ENCODE results near the gene PIK3R3. TPM values are rescaled to one million over a fixed set of nuclear protein-coding genes. Genes with fewer than 3 reads are reported as not detected.
A peak's percentile ranks its signal among the peaks of the same experiment; 100 is the strongest.

PIK3R3 gene
- total and polyA plus RNA-seq, 12 donors: 15.4 to 54.5 (median 34.0) TPM

DNA sequence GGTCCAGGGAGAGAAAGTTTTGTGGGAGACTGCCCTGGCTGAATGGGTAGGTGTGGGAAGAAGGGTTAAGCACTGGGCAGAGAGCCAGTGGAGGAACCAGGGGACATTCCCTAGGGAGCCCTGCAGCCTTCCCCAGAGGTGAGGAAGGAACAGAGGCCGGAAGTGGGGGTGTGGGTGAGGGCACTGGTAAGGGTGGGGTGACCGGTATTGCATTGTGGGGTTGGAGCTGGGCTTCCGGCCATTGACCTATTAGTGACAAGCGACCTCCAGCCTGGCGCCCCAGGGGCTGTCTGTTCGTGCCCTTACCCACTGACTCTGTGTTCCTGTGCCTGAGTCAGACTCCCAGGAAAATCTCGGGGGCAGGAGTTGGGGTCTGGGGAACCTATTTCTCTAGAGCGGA, 38.9 kb upstream of the PIK3R3 start:
- TF ChIP-seq CTCF (IDR thresholded peaks at IDR 0.05): no peak
- DNase-seq (peak; percentile 64 to 70), ATAC-seq (peak in 7 of 8 donors; percentile 36 to 62 (median 55))
- H3K36me3 ChIP-seq: no peaks in the 10 kb centered on the region
- H3K27ac ChIP-seq: peak overlapping the region; percentile 69 to 93 (median 82)
- H3K27me3 ChIP-seq: peaks cover 0 to 21% (median 0%) of the 10 kb centered on the region in 7 donors
- no peaks in the 10 kb centered on the region for H3K9me3 ChIP-seq
- peaks cover 26 to 85% (median 73%) of the 10 kb centered on the region in 9 donors for H3K4me1 ChIP-seq
- WGBS, 2 donors: 62 to 65% methylated on average over 8 of the region's 8 CpGs
- intact Hi-C loops (cut with DNase I): loop anchor here in 3 of 10 donors (2.0 to 10.0 kb wide), 3 partner anchors 39 to 57 kb away; partner anchors contain the start of gene PIK3R3 (in 2 of the 3)
- H3K4me3 ChIP-seq: peak overlapping the region in 2 of 10 donors; percentile 10 to 15

DNA sequence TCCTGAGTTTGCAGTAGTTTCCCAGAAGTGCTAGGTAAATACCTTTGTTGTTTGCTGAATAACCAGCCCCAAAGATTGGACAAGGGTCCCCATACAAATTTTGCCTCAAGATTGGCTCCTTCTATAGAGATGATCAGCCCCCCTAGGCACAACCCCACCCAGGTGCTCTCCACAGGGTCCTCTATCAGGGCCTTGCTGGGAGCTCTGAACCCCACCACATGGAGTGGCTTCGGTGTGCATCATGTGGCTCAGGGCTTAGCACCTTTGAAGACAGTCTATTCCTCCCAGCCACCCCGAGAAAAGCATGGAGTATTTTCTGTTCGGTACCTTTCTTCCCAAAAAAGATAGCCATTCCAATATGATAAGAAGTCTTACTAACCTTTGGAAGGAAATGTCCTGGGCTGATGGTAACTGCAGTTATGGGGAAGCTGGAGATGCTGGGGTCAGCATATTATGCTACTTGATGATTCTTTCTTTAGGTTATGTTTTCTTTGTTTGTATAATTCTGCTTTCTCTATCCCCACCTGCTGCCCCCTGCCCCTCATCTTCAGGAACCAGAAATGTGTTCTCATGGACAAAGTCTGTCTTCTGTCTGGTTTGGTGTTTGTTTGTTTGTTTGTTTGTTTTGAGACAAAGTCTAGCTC, 37.5 kb upstream of the PIK3R3 start:
- no peaks in the 10 kb centered on the region for H3K9me3 ChIP-seq
- H3K36me3 ChIP-seq: no peaks in the 10 kb centered on the region
- 95% methylated on average over 3 of the region's 3 CpGs for WGBS, 2 donors
- no peak for DNase-seq
- H3K4me3 ChIP-seq: no peak overlapping the region
- intact Hi-C loops (cut with DNase I): loop anchor here in 4 of 10 donors (2.0 to 10.0 kb wide), 3 partner anchors 37 to 55 kb away; partner anchors contain the start of gene PIK3R3 (in 3 of the 4)
- H3K27me3 ChIP-seq: peaks cover 0 to 26% (median 0%) of the 10 kb centered on the region in 7 donors
- TF ChIP-seq CTCF (IDR thresholded peaks at IDR 0.05): no peak
- H3K27ac ChIP-seq: peak overlapping the region in 6 of 10 donors; percentile 77 to 93 (median 84)
- no peak for ATAC-seq
- H3K4me1 ChIP-seq: peaks cover 26 to 85% (median 70%) of the 10 kb centered on the region in 9 donors

DNA sequence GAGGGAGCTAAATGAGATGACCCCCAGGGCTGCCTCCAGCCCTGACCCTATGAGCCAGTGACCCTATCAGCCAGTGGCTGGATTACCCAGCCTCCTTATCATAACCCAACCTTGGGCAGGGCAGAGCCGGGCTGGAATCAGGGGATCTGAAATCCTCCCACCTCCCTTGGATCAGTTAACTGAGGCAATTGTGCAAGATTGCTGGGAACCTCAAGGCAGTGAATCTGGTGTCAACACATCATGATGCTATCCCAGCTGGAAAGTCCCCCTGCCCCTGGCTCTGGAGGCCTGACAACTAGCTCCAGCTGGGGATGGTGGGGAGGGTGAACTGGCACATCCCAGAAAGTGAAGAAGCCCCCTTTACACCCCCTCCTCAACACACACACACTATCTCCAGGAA, 36.0 kb upstream of the PIK3R3 start:
- intact Hi-C loops (cut with DNase I): loop anchor here in 1 of 10 donors (5.0 kb wide), 1 partner anchor 36 kb away; the partner anchor contains the start of gene PIK3R3
- H3K27me3 ChIP-seq: peaks cover 0 to 26% (median 0%) of the 10 kb centered on the region in 7 donors
- no peaks in the 10 kb centered on the region for H3K36me3 ChIP-seq
- H3K27ac ChIP-seq: peak overlapping the region in 8 of 10 donors; percentile 53 to 96 (median 90)
- WGBS, 2 donors: 72 to 93% methylated on average over 1 of the region's 1 CpG
- DNase-seq: no peak
- no peak overlapping the region for H3K4me3 ChIP-seq
- no peak for TF ChIP-seq CTCF (IDR thresholded peaks at IDR 0.05)
- peaks cover 20 to 71% (median 56%) of the 10 kb centered on the region in 9 donors for H3K4me1 ChIP-seq
- no peaks in the 10 kb centered on the region for H3K9me3 ChIP-seq
- no peak for ATAC-seq

DNA sequence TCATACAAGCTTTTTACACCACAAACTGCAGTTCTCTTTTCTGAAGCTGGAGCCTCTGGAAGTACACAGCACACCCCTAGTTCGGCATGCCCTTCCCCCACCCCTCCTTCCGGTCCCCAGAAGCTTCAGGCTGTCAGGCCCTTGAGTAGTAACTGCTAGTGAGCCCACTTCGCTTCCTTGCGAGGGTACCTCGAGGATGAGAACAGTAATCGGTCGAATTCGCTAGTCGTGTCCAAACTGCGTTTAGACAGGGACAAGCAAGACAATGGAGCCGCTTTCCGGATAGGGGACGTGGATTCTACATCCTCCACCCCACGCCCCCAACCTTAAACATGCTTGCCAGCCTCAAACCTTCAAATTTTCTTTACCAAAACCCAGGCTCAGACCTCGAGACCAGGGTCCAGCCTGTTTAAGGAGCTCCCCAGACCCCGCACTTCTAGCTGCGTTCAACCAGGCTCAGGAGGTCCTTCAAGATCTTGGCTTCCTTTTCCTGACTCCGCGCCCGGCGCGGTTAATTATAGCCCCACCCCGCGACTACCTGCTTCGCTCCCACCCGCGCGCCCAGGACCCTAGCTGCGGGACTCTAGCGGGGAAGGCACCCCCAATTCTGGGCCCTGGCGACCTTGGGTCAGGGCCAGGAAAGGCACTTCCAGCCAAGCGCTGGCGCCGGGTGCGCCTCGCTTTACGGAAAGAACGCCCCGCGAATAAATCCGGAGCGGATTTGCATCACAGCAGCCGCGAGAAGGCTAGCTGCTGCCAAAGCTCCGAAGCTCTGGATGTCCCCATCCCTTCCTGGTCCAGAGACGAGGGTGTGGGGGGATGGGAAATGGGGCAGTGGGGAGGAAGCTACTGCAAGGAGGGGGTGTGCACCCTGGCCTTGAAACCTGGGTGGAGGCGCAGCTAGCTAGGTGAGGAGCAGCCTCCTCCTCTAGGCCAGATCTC, 34.4 kb upstream of the PIK3R3 start:
- Histone ChIP-seq H3K9me3 (no peaks in the 10 kb centered on the region), H3K27ac (peak overlapping the region; percentile 86 to 96 (median 92)), H3K4me3 (peak overlapping the region; percentile 20 to 58 (median 52)), H3K36me3 (no peaks in the 10 kb centered on the region), H3K4me1 (peaks cover 9 to 54% (median 39%) of the 10 kb centered on the region in 9 donors), H3K27me3 (peaks cover 0 to 26% (median 0%) of the 10 kb centered on the region in 7 donors)
- 10 to 12% methylated on average over 47 of the region's 47 CpGs for WGBS, 2 donors
- no peak for TF ChIP-seq CTCF (IDR thresholded peaks at IDR 0.05)
- intact Hi-C loops (cut with DNase I): loop anchor here in 3 of 10 donors (1.0 to 5.0 kb wide), 3 partner anchors 16 to 34 kb away; partner anchors contain the start of gene PIK3R3 (in 3 of the 3)
- DNase-seq (peak; percentile 74 to 86), ATAC-seq (peak; percentile 72 to 91 (median 85))

Measured in heart right ventricle (tissue), 16 donors.